ENCODE measurements around the gene CBX5. TPM values are rescaled to one million over a fixed set of nuclear protein-coding genes. Genes with fewer than 3 reads are reported as not detected.

Gene CBX5
- total and polyA plus RNA-seq, 2 of the 8 experiments (the other 6 are each of a cell fraction or from before 2014, with no cell fraction given) = 62.4 to 231 TPM

DNA sequence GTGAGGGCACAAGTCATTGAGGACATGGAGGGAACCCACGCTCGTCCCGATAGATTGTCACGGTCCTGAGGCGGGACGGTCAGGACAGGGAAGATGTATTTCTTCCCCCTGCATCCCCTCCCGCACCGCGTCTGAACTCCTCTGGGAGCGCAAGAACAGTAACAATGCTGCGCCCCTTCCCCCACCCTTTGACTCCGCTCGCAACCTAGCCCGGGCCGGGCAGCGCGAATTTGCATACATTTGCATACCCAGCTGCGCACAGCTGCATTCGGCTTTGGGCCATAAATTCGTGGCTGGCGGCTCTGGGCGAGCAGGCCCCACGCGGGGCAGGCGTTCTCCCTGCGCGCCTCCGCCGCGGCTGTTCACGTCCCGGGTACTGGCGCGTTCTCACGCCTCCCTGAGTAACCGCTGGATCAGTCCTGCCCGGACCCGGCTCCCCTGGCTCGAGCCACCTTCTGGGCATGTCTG is 62.1 kb downstream of the CBX5 start (continued):
- no peak for TF ChIP-seq RFX5 (IDR thresholded peaks at IDR 0.05; ENCODE audit: borderline replicate concordance, low read depth, low read length)
- TF ChIP-seq CBX5 (IDR thresholded peaks at IDR 0.05; ENCODE audit: low read depth, low read length) = no peak
- no peak for TF ChIP-seq BCL11A (IDR thresholded peaks at IDR 0.05; ENCODE audit: low read depth in 2 of 2, low read length in 2 of 2)
- TF ChIP-seq FOSL1 (IDR thresholded peaks at IDR 0.05; ENCODE audit: insufficient read depth, low read depth, low read length) = no peak
- no peak for TF ChIP-seq SUZ12 (IDR thresholded peaks at IDR 0.05; ENCODE audit: low read length)
- TF ChIP-seq BRCA1 (IDR thresholded peaks at IDR 0.05; ENCODE audit: low read depth, low read length) = no peak
- TF ChIP-seq JUND (IDR thresholded peaks at IDR 0.05; ENCODE audit: low read length) = 0 out of 2 replicates have a peak, but pooled peaks have one; percentile 44
- no peak for TF ChIP-seq CHD1 (IDR thresholded peaks at IDR 0.05; ENCODE audit: low read depth, low read length)
- TF ChIP-seq SP2 (IDR thresholded peaks at IDR 0.05; ENCODE audit: low read length) = no peak
- TF ChIP-seq, protein P1, sequence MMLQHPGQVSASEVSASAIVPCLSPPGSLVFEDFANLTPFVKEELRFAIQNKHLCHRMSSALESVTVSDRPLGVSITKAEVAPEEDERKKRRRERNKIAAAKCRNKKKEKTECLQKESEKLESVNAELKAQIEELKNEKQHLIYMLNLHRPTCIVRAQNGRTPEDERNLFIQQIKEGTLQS (IDR thresholded peaks at IDR 0.05; ENCODE audit: insufficient read depth, low read depth, low read length) = no peak
- peak; percentile 26; the same call in 1 of the 2 replicates for TF ChIP-seq CREB1 (IDR thresholded peaks at IDR 0.05)
- TF ChIP-seq MAFK (IDR thresholded peaks at IDR 0.05; ENCODE audit: low read depth, low read length) = no peak
- TF ChIP-seq KDM4A (IDR thresholded peaks at IDR 0.05; ENCODE audit: low read depth, low read length, severe bottlenecking) = peak; percentile 68
- no peak for TF ChIP-seq ZNF274 (IDR thresholded peaks at IDR 0.05; ENCODE audit: borderline replicate concordance, extremely low read depth, low read length)
- TF ChIP-seq GABPA (IDR thresholded peaks at IDR 0.05; ENCODE audit: borderline replicate concordance, insufficient read depth, low read length) = no peak
- TF ChIP-seq SIRT6 (IDR thresholded peaks at IDR 0.05; ENCODE audit: low read length) = no peak
- no peak for TF ChIP-seq HDAC6 (IDR thresholded peaks at IDR 0.05; ENCODE audit: low read depth, low read length)
- TF ChIP-seq, protein P2, sequence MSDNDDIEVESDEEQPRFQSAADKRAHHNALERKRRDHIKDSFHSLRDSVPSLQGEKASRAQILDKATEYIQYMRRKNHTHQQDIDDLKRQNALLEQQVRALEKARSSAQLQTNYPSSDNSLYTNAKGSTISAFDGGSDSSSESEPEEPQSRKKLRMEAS (IDR thresholded peaks at IDR 0.05) = no peak; the same call in 1 of the 2 replicates
- no peak for TF ChIP-seq TBP (IDR thresholded peaks at IDR 0.05; ENCODE audit: low read depth, low read length)
- no peak for TF ChIP-seq RXRA (IDR thresholded peaks at IDR 0.05; ENCODE audit: insufficient read depth, low read depth, low read length)
- no peak for TF ChIP-seq KDM5A (IDR thresholded peaks at IDR 0.05; ENCODE audit: low read length)
- peak; percentile 22; the same call in 1 of the 2 replicates for TF ChIP-seq POU5F1 (IDR thresholded peaks at IDR 0.05; ENCODE audit: low read depth, low read length)
- TF ChIP-seq, protein P3, sequence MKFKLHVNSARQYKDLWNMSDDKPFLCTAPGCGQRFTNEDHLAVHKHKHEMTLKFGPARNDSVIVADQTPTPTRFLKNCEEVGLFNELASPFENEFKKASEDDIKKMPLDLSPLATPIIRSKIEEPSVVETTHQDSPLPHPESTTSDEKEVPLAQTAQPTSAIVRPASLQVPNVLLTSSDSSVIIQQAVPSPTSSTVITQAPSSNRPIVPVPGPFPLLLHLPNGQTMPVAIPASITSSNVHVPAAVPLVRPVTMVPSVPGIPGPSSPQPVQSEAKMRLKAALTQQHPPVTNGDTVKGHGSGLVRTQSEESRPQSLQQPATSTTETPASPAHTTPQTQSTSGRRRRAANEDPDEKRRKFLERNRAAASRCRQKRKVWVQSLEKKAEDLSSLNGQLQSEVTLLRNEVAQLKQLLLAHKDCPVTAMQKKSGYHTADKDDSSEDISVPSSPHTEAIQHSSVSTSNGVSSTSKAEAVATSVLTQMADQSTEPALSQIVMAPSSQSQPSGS (IDR thresholded peaks at IDR 0.05; ENCODE audit: low read length) = no peak
- no peak for TF ChIP-seq SP4 (IDR thresholded peaks at IDR 0.05; ENCODE audit: low read length)
- TF ChIP-seq NANOG (IDR thresholded peaks at IDR 0.05; ENCODE audit: insufficient read depth, low read depth, low read length, poor library complexity, severe bottlenecking) = no peak
